Osteocyte (in vitro differentiated cells): ENCODE measurements around the gene PPIL4. TPM values are rescaled to one million over a fixed set of nuclear protein-coding genes. Genes with fewer than 3 reads are reported as not detected.
A peak's percentile ranks its signal among the peaks of the same experiment; 100 is the strongest.

Experiments used
- DNase-seq: peaks from one replicate; pipeline ENCODE4 v3.0.0; 2021; ENCODE audit warnings: mixed read lengths; ENCODE audit not compliant: unreplicated experiment; ENCODE audit errors: extremely low spot score
- H3K27ac Mint-ChIP-seq: one replicate; pipeline ENCODE4 v1.8.0; 2021; ENCODE audit warnings: mild to moderate bottlenecking, mixed read lengths; ENCODE audit not compliant: unreplicated experiment
- H3K27me3 Mint-ChIP-seq: one replicate; pipeline ENCODE4 v1.8.0; 2021; ENCODE audit warnings: mixed read lengths; ENCODE audit not compliant: unreplicated experiment
- H3K36me3 Mint-ChIP-seq: one replicate; pipeline ENCODE4 v1.8.0; 2021; ENCODE audit warnings: mixed read lengths; ENCODE audit not compliant: unreplicated experiment
- H3K4me1 Mint-ChIP-seq: one replicate; pipeline ENCODE4 v1.8.0; 2021; ENCODE audit warnings: mixed read lengths; ENCODE audit not compliant: unreplicated experiment
- H3K4me3 Mint-ChIP-seq: one replicate; pipeline ENCODE4 v1.8.0; 2021; ENCODE audit warnings: mild to moderate bottlenecking, moderate library complexity, mixed read lengths; ENCODE audit not compliant: unreplicated experiment
- H3K9me3 Mint-ChIP-seq: one replicate; pipeline ENCODE4 v1.8.0; 2021; ENCODE audit warnings: mixed read lengths; ENCODE audit not compliant: unreplicated experiment
- CTCF ChIP-seq: fragments of 200-600 bp; sonication (generic); IDR thresholded peaks from 2 replicates; pipeline ENCODE4 v1.5.0; 2021; ENCODE audit warnings: antibody characterized with exemption, mild to moderate bottlenecking, moderate library complexity
- long read RNA-seq: library from polyadenylated mRNA; unstranded; transcript quantifications from one replicate; pipeline ENCODE4 v2.0.0, GENCODE V29; 2021
- total RNA-seq: library from RNA; stranded (reverse); gene quantifications from 2 replicates; pipeline ENCODE4 v1.2.1, GENCODE V29; 2021

PPIL4 gene
- 34.3 and 35.7 TPM in 2 replicates for total RNA-seq
- long read RNA-seq, transcript PPIL4-201 (13 exons, 2,232 nt) = major isoform, 162 of 234 reads
- long read RNA-seq, partial matches to known transcripts = 46 of 234 reads
- long read RNA-seq, other reads (novel, unspliced or antisense) = 26 of 234 reads

- Mint-ChIP-seq H3K36me3 (peaks cover under 1% of the 10 kb centered on the region), H3K27me3 (peaks cover 15% of the 10 kb centered on the region), H3K4me1 (peaks cover 34% of the 10 kb centered on the region), H3K4me3 (peak within 1 kb of the TSS; percentile 97), H3K9me3 (no peaks in the 10 kb centered on the region), H3K27ac (peak within 1 kb of the TSS; percentile 100)
- DNase-seq = peak; percentile 99
- TF ChIP-seq CTCF = peak; percentile 93
These were observed at the start of gene PPIL4 for GRCh38 chr6:149545754-149546471. TSS of gene PPIL4 (minus strand) at chr6:149546043. CDS start at chr6:149546005, 38 bp downstream.

- no peaks in the 10 kb centered on the region for H3K27me3 Mint-ChIP-seq
- H3K9me3 Mint-ChIP-seq = no peaks in the 10 kb centered on the region
- H3K4me1 Mint-ChIP-seq = no peaks in the 10 kb centered on the region
- no peak for DNase-seq
- no peak for TF ChIP-seq CTCF
- H3K27ac Mint-ChIP-seq = no peak overlapping the region
- peaks cover 41% of the 10 kb centered on the region for H3K36me3 Mint-ChIP-seq
- no peak overlapping the region for H3K4me3 Mint-ChIP-seq
These were observed 47.6 kb upstream of the PPIL4 start for GRCh38 chr6:149593408-149593807.

- Mint-ChIP-seq H3K4me1 (no peaks in the 10 kb centered on the region), H3K9me3 (no peaks in the 10 kb centered on the region), H3K36me3 (peaks cover 42% of the 10 kb centered on the region), H3K27ac (no peak overlapping the region), H3K27me3 (no peaks in the 10 kb centered on the region), H3K4me3 (no peak overlapping the region)
- DNase-seq = no peak
- TF ChIP-seq CTCF = no peak
These were observed 47.1 kb upstream of the PPIL4 start for GRCh38 chr6:149592983-149593382.

- Mint-ChIP-seq H3K27ac (no peak overlapping the region), H3K9me3 (no peaks in the 10 kb centered on the region)
These were observed 40.3 kb upstream of the PPIL4 start for GRCh38 chr6:149586149-149586548.

More at GRCh38 chr6:149586149-149586548, 40.3 kb upstream of the PPIL4 start:
- Mint-ChIP-seq H3K4me1 (no peaks in the 10 kb centered on the region), H3K27me3 (no peaks in the 10 kb centered on the region), H3K36me3 (peaks cover 40% of the 10 kb centered on the region), H3K4me3 (no peak overlapping the region)
- no peak for TF ChIP-seq CTCF
- no peak for DNase-seq
